GM12872 (cell line): ENCODE data around the gene ALDH16A1.

Experiments used
- CTCF ChIP-seq: IDR thresholded peaks from 3 replicates; pipeline ENCODE4 v1.5.1; 2011; ENCODE audit warnings: low read depth, mild to moderate bottlenecking, low read length, moderate library complexity; ENCODE audit not compliant: insufficient read depth

The ALDH16A1 gene

GRCh38 chr19:49465371-49465770 lies 12.3 kb downstream of the ALDH16A1 start:
- TF ChIP-seq CTCF, result no peak

GRCh38 chr19:49468199-49468598 lies 15.2 kb downstream of the ALDH16A1 start:
- TF ChIP-seq CTCF, result no peak

GRCh38 chr19:49468746-49469447 lies 15.9 kb downstream of the ALDH16A1 start:
- TF ChIP-seq CTCF, result no peak

GRCh38 chr19:49469828-49470614 lies 17.0 kb downstream of the ALDH16A1 start:
- peak; percentile 85 for TF ChIP-seq CTCF

- TF ChIP-seq CTCF, result no peak
Observed at GRCh38 chr19:49470615-49470978, 17.6 kb downstream of the ALDH16A1 start.

GRCh38 chr19:49472936-49473335 lies 19.9 kb downstream of the ALDH16A1 start:
- TF ChIP-seq CTCF, result no peak

GRCh38 chr19:49473868-49474541 lies 21.0 kb downstream of the ALDH16A1 start, which contains the start of gene FLT3LG:
Gene FLT3LG, plus strand, starts transcription at chr19:49474215. Its CDS starts 425 bp downstream, at chr19:49474640.
- TF ChIP-seq CTCF, result peak; percentile 98
